Caco-2 (cell line): ENCODE data around the gene ANXA3. TPM values are rescaled to one million over a fixed set of nuclear protein-coding genes. Genes with fewer than 3 reads are reported as not detected.

ENCODE experiments used
- BruUV-seq: library from RNA; stranded (reverse); fragments of 400-500 nt; replicated peaks from 2 replicates; lab custom pipeline; 2021; lab: Mats Ljungman, UMichigan
- CTCF ChIA-PET: fragments of 300-600 bp; sonication (Branson Sonifier 250); formaldehyde crosslinking; loops from one replicate; lab custom pipeline; 2022; ENCODE audit warnings: antibody characterized with exemption; lab: Charles Lee
- POLR2A ChIA-PET: fragments of 300-600 bp; sonication (Branson Sonifier 250); formaldehyde crosslinking; loops from one replicate; lab custom pipeline; 2022; ENCODE audit warnings: antibody characterized with exemption; lab: Charles Lee
- DNase-seq, 2 experiments: peaks; one replicate each; pipeline versions ENCODE4 v3.0.0 to v3.0.0-alpha.2; 2020 to 2022
- H3K27me3 ChIP-seq: replicated peaks from 2 replicates; pipeline ENCODE4 v1.6.0; 2011; ENCODE audit warnings: low read length; ENCODE audit not compliant: control insufficient read depth, insufficient read depth
- H3K36me3 ChIP-seq: 2 replicates; pipeline ENCODE4 v1.5.1; 2011; ENCODE audit warnings: low read length; ENCODE audit not compliant: control insufficient read depth, insufficient read depth
- H3K4me1 ChIP-seq: fragments of 250-450 bp; sonication (Bioruptor Pico); 2 replicates; pipeline ENCODE4 v1.5.1; 2020; ENCODE audit warnings: mild to moderate bottlenecking
- H3K4me3 ChIP-seq: 2 replicates; pipeline ENCODE4 v1.5.1; 2011; ENCODE audit warnings: low read depth, mild to moderate bottlenecking, control low read depth, low read length
- H3K9me3 ChIP-seq: fragments of 250-450 bp; sonication (Bioruptor Pico); 2 replicates; pipeline ENCODE4 v1.5.1; 2020; ENCODE audit warnings: mild to moderate bottlenecking, moderate library complexity
- H3K27ac Mint-ChIP-seq: one replicate; pipeline ENCODE4 v1.8.0; 2022; ENCODE audit warnings: mixed read lengths; ENCODE audit not compliant: unreplicated experiment
- H3K27me3 Mint-ChIP-seq: one replicate; pipeline ENCODE4 v1.8.0; 2022; ENCODE audit warnings: mixed read lengths; ENCODE audit not compliant: insufficient read depth, unreplicated experiment
- H3K36me3 Mint-ChIP-seq: one replicate; pipeline ENCODE4 v1.8.0; 2022; ENCODE audit warnings: mild to moderate bottlenecking, mixed read lengths; ENCODE audit not compliant: insufficient read depth, unreplicated experiment
- H3K4me1 Mint-ChIP-seq: one replicate; pipeline ENCODE4 v1.8.0; 2022; ENCODE audit warnings: low read depth, mixed read lengths; ENCODE audit not compliant: unreplicated experiment
- H3K4me3 Mint-ChIP-seq: one replicate; pipeline ENCODE4 v1.8.0; 2022; ENCODE audit warnings: mild to moderate bottlenecking, moderate library complexity, mixed read lengths; ENCODE audit not compliant: unreplicated experiment
- H3K9me3 Mint-ChIP-seq: one replicate; pipeline ENCODE4 v1.8.0; 2022; ENCODE audit warnings: mixed read lengths; ENCODE audit not compliant: unreplicated experiment
- CTCF ChIP-seq, 2 experiments: fragments of 200-600 bp in 1 of 2; IDR thresholded peaks; 1 replicate in 1 of 2; 2 replicates in 1 of 2; pipeline versions ENCODE4 v1.5.1 to v1.8.0; 2011 to 2022; ENCODE audit warnings: antibody characterized with exemption in 1 of 2, control low read depth in 1 of 2, inconsistent platforms in 1 of 2, low read depth in 1 of 2, low read length in 1 of 2, mild to moderate bottlenecking in 1 of 2, moderate library complexity in 1 of 2; ENCODE audit not compliant: insufficient read depth in 1 of 2, severe bottlenecking in 1 of 2, unreplicated experiment in 1 of 2
- intact Hi-C: fragments of 100-400 bp; cut with micrococcal nuclease; formaldehyde crosslinking; loops from one replicate; pipeline ENCODE4 v1.10.0; 2022; ENCODE audit not compliant: unreplicated experiment
- total RNA-seq: library from RNA; stranded (reverse); gene quantifications from 2 replicates; pipeline ENCODE4 v1.2.3, GENCODE V29; 2022

Gene ANXA3
- total RNA-seq, 1 experiment from 2014 or later: 361 TPM

GRCh38 chr4:78659665-78660064, 108.1 kb downstream of the ANXA3 start:
- intact Hi-C loops: no loop called here
- no peak for DNase-seq
- H3K4me1 ChIP-seq: peaks cover 5% of the 10 kb centered on the region; the same call in 1 of the 2 replicates
- Mint-ChIP-seq H3K4me3 (no peak overlapping the region), H3K36me3 (no peaks in the 10 kb centered on the region), H3K27me3 (no peaks in the 10 kb centered on the region), H3K4me1 (no peaks in the 10 kb centered on the region), H3K9me3 (no peaks in the 10 kb centered on the region), H3K27ac (no peak overlapping the region)
- ChIA-PET POLR2A (no interaction called here), CTCF (no interaction called here)
- no TSS peak for BruUV-seq
- no peak overlapping the region for H3K4me3 ChIP-seq
- TF ChIP-seq CTCF (IDR thresholded peaks at IDR 0.05; ENCODE audit: insufficient read depth in 1 of 2, low read depth in 1 of 2, low read length in 1 of 2, severe bottlenecking in 1 of 2, unreplicated experiment in 1 of 2): no peak
- H3K9me3 ChIP-seq: no peaks in the 10 kb centered on the region
- H3K27me3 ChIP-seq: no peaks in the 10 kb centered on the region
- no peaks in the 10 kb centered on the region for H3K36me3 ChIP-seq

Other genes with a start within 250 kb of the ANXA3 start
- 45.6 and 48.2 TPM in 2 replicates for gene BMP2K, start 224.6 kb downstream of the ANXA3 start, total RNA-seq